Activated B cell treated with CpG ODN at 0.5 μM for 24 hours (primary cell): ENCODE measurements around the gene ZBTB45. TPM values are rescaled to one million over a fixed set of nuclear protein-coding genes. Genes with fewer than 3 reads are reported as not detected.
"Not testable (repeated sequence)": the region's sequence is repeated elsewhere in the genome, so short reads cannot be mapped to it uniquely, and the experiment has no call there.

Experiments
- ATAC-seq: fragments of 200-7000 bp; cut with Tn5 transposase; one replicate; pipeline ENCODE4 v1.10.0; 2021; ENCODE audit warnings: low read depth, mild to moderate bottlenecking, moderate library complexity
- CTCF ChIA-PET: fragments of 350-600 bp; sonication (Branson Sonifier 250); formaldehyde crosslinking; loops from one replicate; lab custom pipeline; 2021; ENCODE audit warnings: antibody characterized with exemption; lab: Charles Lee
- POLR2A ChIA-PET: fragments of 350-600 bp; sonication (Branson Sonifier 250); formaldehyde crosslinking; loops from one replicate; lab custom pipeline; 2021; ENCODE audit warnings: antibody characterized with exemption; lab: Charles Lee
- DNase-seq: peaks from one replicate; pipeline ENCODE4 v3.0.0; 2022
- H3K27ac Mint-ChIP-seq: one replicate; pipeline ENCODE4 v1.8.0; 2020; ENCODE audit warnings: mixed read lengths
- H3K27me3 Mint-ChIP-seq: one replicate; pipeline ENCODE4 v1.8.0; 2021; ENCODE audit warnings: mixed read lengths
- H3K36me3 Mint-ChIP-seq: one replicate; pipeline ENCODE4 v1.8.0; 2021; ENCODE audit warnings: low read depth, mixed read lengths
- H3K4me1 Mint-ChIP-seq: one replicate; pipeline ENCODE4 v1.8.0; 2021; ENCODE audit warnings: mixed read lengths
- H3K4me3 Mint-ChIP-seq: one replicate; pipeline ENCODE4 v1.8.0; 2020; ENCODE audit warnings: mild to moderate bottlenecking, mixed read lengths
- H3K9me3 Mint-ChIP-seq: one replicate; pipeline ENCODE4 v1.8.0; 2020; ENCODE audit warnings: mixed read lengths
- intact Hi-C: fragments of 100-400 bp; cut with micrococcal nuclease; formaldehyde crosslinking; loops from one replicate; pipeline ENCODE4 v1.15.1; 2024
- total RNA-seq: library from RNA; stranded (reverse); gene quantifications from 2 replicates; pipeline ENCODE4 v1.2.3, GENCODE V29; 2022
- TF ChIP-seq, protein P1 (sequence below): fragments of 200-600 bp; IDR thresholded peaks from one replicate; pipeline ENCODE4 v1.8.0; 2022; ENCODE audit warnings: antibody characterized with exemption, mild to moderate bottlenecking

Gene ZBTB45
- total RNA-seq, 1 donor from 2014 or later: 20.2 TPM

DNA sequence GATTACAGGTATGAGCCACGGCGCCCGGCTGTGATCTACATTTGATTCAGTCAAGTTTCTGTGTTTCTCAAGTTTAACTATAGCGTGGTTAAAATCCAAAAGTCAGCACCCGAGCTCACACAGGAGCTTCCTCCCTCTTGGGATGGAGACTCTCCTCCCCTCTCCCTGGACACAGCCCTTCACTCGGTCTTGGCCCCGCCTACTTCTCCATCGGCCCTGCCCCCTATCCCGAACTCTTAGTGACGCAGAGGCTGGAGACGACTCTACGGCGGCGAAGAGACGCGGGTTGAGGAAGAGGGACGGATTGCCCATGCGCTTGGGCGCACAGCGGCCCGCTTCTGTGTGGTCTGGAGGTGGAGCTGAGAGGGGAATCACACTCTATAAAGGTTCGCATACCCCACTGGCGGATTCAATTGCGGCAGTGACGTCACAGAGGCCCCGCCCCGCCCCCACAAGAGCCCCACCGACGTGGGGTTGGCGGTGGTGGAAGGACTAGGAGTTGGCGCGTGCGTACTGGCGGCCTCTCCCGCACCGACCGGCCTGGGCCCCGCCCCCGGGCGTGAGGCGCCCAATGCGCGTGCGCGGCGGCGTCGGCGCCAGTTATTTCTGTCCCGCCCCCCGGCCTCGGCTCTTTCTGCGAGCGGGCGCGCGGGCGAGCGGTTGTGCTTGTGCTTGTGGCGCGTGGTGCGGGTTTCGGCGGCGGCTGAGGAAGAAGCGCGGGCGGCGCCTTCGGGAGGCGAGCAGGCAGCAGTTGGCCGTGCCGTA lies 24.4 kb upstream of the ZBTB45 start, which contains the start of gene TRIM28:
Gene TRIM28 (plus strand): TSS at position 239 of the 765 bp plus-strand sequence. CDS start 694 bp downstream, outside the sequence.
- Mint-ChIP-seq H3K4me1 (peaks cover 27% of the 10 kb centered on the region), H3K27me3 (peaks cover 16% of the 10 kb centered on the region), H3K36me3 (peaks cover 45% of the 10 kb centered on the region), H3K9me3 (no peaks in the 10 kb centered on the region), H3K27ac (peak within 1 kb of the TSS; percentile 98), H3K4me3 (peak within 1 kb of the TSS; percentile 94)
- intact Hi-C loops: loop anchor here (1.0 to 2.0 kb wide), 10 partner anchors 11 to 361 kb away; partner anchors contain the start of genes CHMP2A, MZF1, ZBTB45 and ZNF274
- ChIA-PET CTCF (interaction anchor here (1.4 kb wide), 1 partner anchor 24 kb away, joined by 17 read pairs; the partner anchor contains the start of gene ZBTB45), POLR2A (interaction anchor here (0.5 to 4.1 kb wide), 28 partner anchors 9 to 862 kb away, joined by 3 to 82 read pairs (median 5); partner anchors contain the start of genes CHMP2A, MZF1, UBE2M and ZBTB45)
- TF ChIP-seq, protein P1, sequence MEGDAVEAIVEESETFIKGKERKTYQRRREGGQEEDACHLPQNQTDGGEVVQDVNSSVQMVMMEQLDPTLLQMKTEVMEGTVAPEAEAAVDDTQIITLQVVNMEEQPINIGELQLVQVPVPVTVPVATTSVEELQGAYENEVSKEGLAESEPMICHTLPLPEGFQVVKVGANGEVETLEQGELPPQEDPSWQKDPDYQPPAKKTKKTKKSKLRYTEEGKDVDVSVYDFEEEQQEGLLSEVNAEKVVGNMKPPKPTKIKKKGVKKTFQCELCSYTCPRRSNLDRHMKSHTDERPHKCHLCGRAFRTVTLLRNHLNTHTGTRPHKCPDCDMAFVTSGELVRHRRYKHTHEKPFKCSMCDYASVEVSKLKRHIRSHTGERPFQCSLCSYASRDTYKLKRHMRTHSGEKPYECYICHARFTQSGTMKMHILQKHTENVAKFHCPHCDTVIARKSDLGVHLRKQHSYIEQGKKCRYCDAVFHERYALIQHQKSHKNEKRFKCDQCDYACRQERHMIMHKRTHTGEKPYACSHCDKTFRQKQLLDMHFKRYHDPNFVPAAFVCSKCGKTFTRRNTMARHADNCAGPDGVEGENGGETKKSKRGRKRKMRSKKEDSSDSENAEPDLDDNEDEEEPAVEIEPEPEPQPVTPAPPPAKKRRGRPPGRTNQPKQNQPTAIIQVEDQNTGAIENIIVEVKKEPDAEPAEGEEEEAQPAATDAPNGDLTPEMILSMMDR: no peak
- ATAC-seq: peak; percentile 87
- DNase-seq: peak; percentile 100

DNA sequence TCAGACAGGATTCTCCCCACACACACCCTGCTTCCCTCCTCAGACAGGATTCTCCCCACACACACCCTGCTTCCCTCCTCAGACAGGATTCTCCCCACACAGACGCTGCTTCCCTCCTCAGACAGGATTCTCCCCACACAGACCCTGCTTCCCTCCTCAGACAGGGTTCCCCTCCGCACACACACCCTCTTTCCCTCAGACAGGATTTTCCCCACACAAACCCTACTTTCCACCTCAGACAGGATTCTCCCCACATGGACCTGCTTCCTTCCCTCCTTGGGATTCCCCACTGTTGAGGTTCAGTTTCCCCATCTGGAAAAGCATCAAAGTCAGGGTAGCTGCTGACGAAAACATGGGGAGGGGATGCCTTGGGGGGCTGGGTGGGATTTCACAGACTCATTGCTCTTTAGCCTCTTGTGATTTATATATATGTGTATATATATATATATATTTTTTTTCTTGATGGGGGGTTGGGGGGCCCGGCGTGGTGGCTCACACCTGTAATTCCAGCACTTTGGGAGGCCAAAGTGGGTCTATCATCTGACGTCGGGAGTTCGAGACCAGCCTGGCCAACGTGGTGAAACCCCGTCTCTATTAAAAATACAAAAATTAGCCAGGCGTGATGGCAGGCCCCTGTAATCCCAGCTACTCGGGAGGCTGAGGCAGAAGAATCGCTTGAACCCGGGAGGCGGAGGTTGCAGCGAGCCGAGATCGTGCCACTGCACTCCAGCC lies 23.2 kb upstream of the ZBTB45 start:
- H3K36me3 Mint-ChIP-seq: peaks cover 34% of the 10 kb centered on the region
- ATAC-seq, H3K4me3 Mint-ChIP-seq, DNase-seq, H3K9me3 Mint-ChIP-seq, H3K27ac Mint-ChIP-seq, intact Hi-C loops: not testable (repeated sequence)
- H3K27me3 Mint-ChIP-seq: peaks cover 19% of the 10 kb centered on the region
- CTCF ChIA-PET: interaction anchor here (1.4 kb wide), 1 partner anchor 22 kb away, joined by 17 read pairs; the partner anchor contains the start of gene ZBTB45
- POLR2A ChIA-PET: interaction anchor here (0.6 to 4.1 kb wide), 14 partner anchors 8 to 484 kb away, joined by 3 to 82 read pairs (median 5); partner anchors contain the start of genes CHMP2A, UBE2M, ZBTB45 and ZNF324
- H3K4me1 Mint-ChIP-seq: peaks cover 32% of the 10 kb centered on the region

DNA sequence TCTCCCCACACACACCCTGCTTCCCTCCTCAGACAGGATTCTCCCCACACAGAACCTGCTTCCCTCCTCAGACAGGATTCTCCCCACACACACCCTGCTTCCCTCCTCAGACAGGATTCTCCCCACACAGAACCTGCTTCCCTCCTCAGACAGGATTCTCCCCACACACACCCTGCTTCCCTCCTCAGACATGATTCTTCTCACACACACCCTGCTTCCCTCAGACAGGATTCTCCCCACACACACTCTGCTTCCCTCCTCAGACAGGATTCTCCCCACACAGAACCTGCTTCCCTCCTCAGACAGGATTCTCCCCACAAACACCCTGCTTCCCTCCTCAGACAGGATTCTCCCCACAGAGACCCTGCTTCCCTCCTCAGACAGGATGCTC lies 19.6 kb upstream of the ZBTB45 start:
- POLR2A ChIA-PET: interaction anchor here (1.8 kb wide), 1 partner anchor 19 kb away, joined by 13 read pairs; the partner anchor contains the start of gene ZBTB45

DNA sequence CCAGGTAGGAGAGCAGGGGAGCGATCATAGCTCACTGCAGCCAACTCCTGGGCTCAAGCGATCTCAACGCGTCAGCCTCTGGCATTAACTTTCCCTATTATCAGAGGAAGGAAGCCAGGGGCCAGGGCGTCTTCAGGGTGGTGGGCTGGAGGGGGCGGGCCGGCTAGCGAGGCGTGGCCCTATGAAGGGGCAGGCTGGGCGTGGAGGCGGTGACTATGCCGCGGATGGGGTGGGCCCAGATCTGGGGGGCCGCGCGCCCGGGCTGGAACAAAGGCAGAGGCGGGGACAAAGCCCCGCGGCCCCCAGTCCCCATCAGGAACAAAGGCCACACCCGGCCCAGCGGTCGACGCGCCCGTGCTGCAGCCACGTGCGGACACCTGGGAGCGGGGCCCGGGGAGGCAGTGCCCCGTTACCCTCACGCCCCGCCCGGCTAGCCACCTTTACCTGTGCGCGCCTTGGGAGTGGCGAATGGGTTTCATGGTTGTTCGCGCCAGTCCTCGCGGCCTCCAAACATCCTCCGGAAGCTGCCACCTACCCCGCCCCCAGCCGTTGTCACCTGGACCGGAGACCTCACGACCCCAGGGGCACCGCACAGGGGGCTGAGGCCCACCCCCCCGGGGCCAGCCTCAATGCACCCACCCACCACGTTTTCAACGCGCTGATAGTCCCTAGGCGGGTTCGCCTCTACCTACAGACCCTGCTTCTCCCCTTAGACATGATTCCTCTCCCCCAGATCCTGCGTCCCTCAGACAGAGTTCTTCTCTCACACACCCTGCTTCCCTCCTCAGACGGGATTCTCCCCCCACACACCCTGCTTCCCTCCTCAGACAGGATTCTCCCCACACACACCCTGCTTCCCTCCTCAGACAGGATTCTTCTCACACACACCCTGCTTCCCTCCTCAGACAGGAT lies 18.9 kb upstream of the ZBTB45 start:
- TF ChIP-seq, protein P1: no peak
- intact Hi-C loops: no loop called here
- peak overlapping the region; percentile 57 for H3K4me3 Mint-ChIP-seq
- DNase-seq (no peak), ATAC-seq (peak; percentile 62)
- H3K27me3 Mint-ChIP-seq: peaks cover 15% of the 10 kb centered on the region
- CTCF ChIA-PET: no interaction called here
- peaks cover 8% of the 10 kb centered on the region for H3K4me1 Mint-ChIP-seq
- POLR2A ChIA-PET: interaction anchor here (1.8 kb wide), 1 partner anchor 18 kb away, joined by 13 read pairs; the partner anchor contains the start of gene ZBTB45
- H3K36me3 Mint-ChIP-seq: no peaks in the 10 kb centered on the region
- H3K9me3 Mint-ChIP-seq: no peaks in the 10 kb centered on the region
- H3K27ac Mint-ChIP-seq: no peak overlapping the region

More for the DNA sequence above, 19.6 kb upstream of the ZBTB45 start:
- Mint-ChIP-seq H3K4me1 (peaks cover 13% of the 10 kb centered on the region), H3K27me3 (peaks cover 19% of the 10 kb centered on the region)
- H3K36me3 Mint-ChIP-seq, CTCF ChIA-PET, H3K9me3 Mint-ChIP-seq, ATAC-seq, H3K27ac Mint-ChIP-seq, H3K4me3 Mint-ChIP-seq, DNase-seq, intact Hi-C loops: not testable (repeated sequence)

DNA sequence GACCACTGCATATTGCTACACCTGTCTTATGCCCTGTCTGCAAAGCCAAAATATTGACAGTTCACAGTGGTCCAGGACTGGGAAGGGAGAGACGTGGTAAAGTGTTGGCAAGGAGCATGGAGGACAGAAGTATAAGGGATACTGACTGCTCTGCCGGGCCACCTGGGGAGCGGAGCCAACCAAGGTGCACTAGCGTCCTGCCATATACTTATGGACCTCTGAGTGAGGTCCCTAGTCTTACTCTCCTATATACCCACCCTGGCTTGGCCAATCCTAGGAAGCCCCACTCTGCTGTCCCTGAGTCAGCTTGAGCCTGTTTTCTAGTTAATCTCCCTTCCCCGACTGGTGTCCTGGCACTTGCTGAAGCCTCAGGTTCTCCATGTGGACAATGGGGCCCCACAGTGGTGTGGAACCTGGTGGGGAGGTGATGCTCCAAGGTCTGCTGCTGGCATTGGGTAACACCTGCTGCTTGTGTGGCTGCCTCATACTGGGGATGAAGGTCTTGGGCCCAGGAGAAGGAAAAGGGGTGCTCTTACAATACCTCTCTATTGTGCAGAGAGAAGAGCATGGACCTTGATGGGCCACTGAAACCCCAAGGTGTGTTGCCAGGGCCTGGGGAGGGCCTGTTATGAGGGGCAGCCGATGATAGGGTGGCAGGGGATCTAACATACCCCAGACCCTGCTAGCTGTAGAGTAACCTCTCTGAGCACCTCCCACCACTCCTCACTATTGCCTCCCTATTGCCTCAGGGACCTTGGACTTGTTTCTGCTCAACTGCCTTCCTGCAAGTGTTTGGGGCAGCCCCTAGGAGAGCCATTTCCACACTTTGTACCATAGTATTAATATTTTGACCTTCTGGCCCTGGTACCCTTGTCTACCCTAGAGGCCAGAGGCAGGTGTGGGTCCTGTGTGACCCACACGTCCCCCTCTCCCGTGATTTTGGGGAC lies 17.5 kb upstream of the ZBTB45 start:
- Mint-ChIP-seq H3K27ac (no peak overlapping the region), H3K4me1 (peaks cover 11% of the 10 kb centered on the region), H3K9me3 (no peaks in the 10 kb centered on the region), H3K36me3 (no peaks in the 10 kb centered on the region), H3K27me3 (peaks cover 9% of the 10 kb centered on the region), H3K4me3 (no peak overlapping the region)
- DNase-seq (no peak), ATAC-seq (no peak)
- CTCF ChIA-PET: no interaction called here
- TF ChIP-seq, protein P1: no peak
- intact Hi-C loops: no loop called here
- POLR2A ChIA-PET: interaction anchor here (1.8 kb wide), 1 partner anchor 17 kb away, joined by 13 read pairs; the partner anchor contains the start of gene ZBTB45
